Cortex of kidney (tissue), 1 donor: ENCODE measurements around the gene TBL1X.

ENCODE experiments used
- DNase-seq: peaks from one replicate; lab custom pipeline; 2025; lab: John Stamatoyannopoulos, UW

The TBL1X gene

GRCh38 chrX:9668537-9668936 lies 203.7 kb downstream of the TBL1X start:
- DNase-seq, result no peak

- peak; percentile 1 for DNase-seq
Measured at GRCh38 chrX:9670136-9670814, 205.4 kb downstream of the TBL1X start.

GRCh38 chrX:9671998-9672397 lies 207.1 kb downstream of the TBL1X start:
- DNase-seq, result no peak

- DNase-seq, result no peak
Measured at GRCh38 chrX:9676306-9676705, 211.4 kb downstream of the TBL1X start.

- no peak for DNase-seq
Measured at GRCh38 chrX:9676738-9677097, 211.9 kb downstream of the TBL1X start.

GRCh38 chrX:9677098-9677739 lies 212.4 kb downstream of the TBL1X start:
- DNase-seq, result no peak

- DNase-seq, result no peak
Measured at GRCh38 chrX:9678215-9678965, 213.5 kb downstream of the TBL1X start.

GRCh38 chrX:9681011-9681410 lies 216.2 kb downstream of the TBL1X start:
- no peak for DNase-seq

- no peak for DNase-seq
Measured at GRCh38 chrX:9681422-9681821, 216.6 kb downstream of the TBL1X start.

- DNase-seq, result peak; percentile 2
Measured at GRCh38 chrX:9682456-9682855, 217.6 kb downstream of the TBL1X start.

GRCh38 chrX:9682861-9683260 lies 218.0 kb downstream of the TBL1X start:
- DNase-seq, result no peak

GRCh38 chrX:9683350-9683749 lies 218.5 kb downstream of the TBL1X start:
- DNase-seq, result no peak

GRCh38 chrX:9687899-9688298 lies 223.0 kb downstream of the TBL1X start:
- no peak for DNase-seq

GRCh38 chrX:9688833-9689232 lies 224.0 kb downstream of the TBL1X start:
- no peak for DNase-seq

- DNase-seq, result no peak
Measured at GRCh38 chrX:9690046-9690445, 225.2 kb downstream of the TBL1X start.

GRCh38 chrX:9693307-9694001 lies 228.6 kb downstream of the TBL1X start:
- no peak for DNase-seq

GRCh38 chrX:9698576-9698975 lies 233.7 kb downstream of the TBL1X start:
- DNase-seq, result no peak

GRCh38 chrX:9700555-9700954 lies 235.7 kb downstream of the TBL1X start:
- DNase-seq, result no peak

- no peak for DNase-seq
Measured at GRCh38 chrX:9701790-9702189, 236.9 kb downstream of the TBL1X start.

GRCh38 chrX:9703406-9703805 lies 238.5 kb downstream of the TBL1X start:
- DNase-seq, result no peak

- DNase-seq, result no peak
Measured at GRCh38 chrX:9704876-9705465, 240.1 kb downstream of the TBL1X start.

GRCh38 chrX:9706421-9706820 lies 241.6 kb downstream of the TBL1X start:
- no peak for DNase-seq
